DOHH2 (cell line): Measurements from ENCODE around the gene GARNL3.

Experiments used
- H3F3A ChIP-seq: fragments of 200-600 bp; sonication (generic), shearing (Covaris generic); 2 replicates; pipeline ENCODE4 v1.6.0; 2016; ENCODE audit warnings: antibody characterized with exemption, mild to moderate bottlenecking; ENCODE audit not compliant: control insufficient read depth, insufficient read depth
- H3K27ac ChIP-seq: fragments of 200-600 bp; sonication (generic); 2 replicates; pipeline ENCODE4 v1.5.1; 2014; ENCODE audit warnings: low read depth, mild to moderate bottlenecking, low read length, moderate library complexity
- H3K27me3 ChIP-seq: fragments of 200-600 bp; sonication (generic); 2 replicates; pipeline ENCODE4 v1.6.1; 2014; ENCODE audit warnings: mild to moderate bottlenecking, low read length, mixed read lengths; ENCODE audit not compliant: control insufficient read depth
- H3K36me3 ChIP-seq: fragments of 200-600 bp; sonication (generic); 2 replicates; pipeline ENCODE4 v1.6.1; 2014; ENCODE audit warnings: mild to moderate bottlenecking, low read length, moderate library complexity, mixed read lengths; ENCODE audit not compliant: control insufficient read depth
- H3K4me1 ChIP-seq: fragments of 200-600 bp; sonication (generic); 2 replicates; pipeline ENCODE4 v1.6.1; 2014; ENCODE audit warnings: mild to moderate bottlenecking, low read length, mixed read lengths; ENCODE audit not compliant: control insufficient read depth
- H3K4me2 ChIP-seq: fragments of 200-600 bp; sonication (generic); 2 replicates; pipeline ENCODE4 v1.6.0; 2014; ENCODE audit warnings: mild to moderate bottlenecking, low read length, moderate library complexity
- H3K4me3 ChIP-seq: fragments of 200-600 bp; sonication (generic); 2 replicates; pipeline ENCODE4 v1.5.1; 2014; ENCODE audit warnings: mild to moderate bottlenecking, low read length, mixed read lengths
- H3K79me2 ChIP-seq: fragments of 200-600 bp; sonication (generic); 2 replicates; pipeline ENCODE4 v1.6.1; 2014; ENCODE audit warnings: mild to moderate bottlenecking, low read length, mixed read lengths; ENCODE audit not compliant: control insufficient read depth
- H3K9me2 ChIP-seq: fragments of 200-600 bp; sonication (generic); replicated peaks from 2 replicates; pipeline ENCODE4 v1.6.1; 2014; ENCODE audit warnings: mild to moderate bottlenecking, low read length, mixed read lengths; ENCODE audit not compliant: control insufficient read depth
- H3K9me3 ChIP-seq: fragments of 200-600 bp; sonication (generic); 2 replicates; pipeline ENCODE4 v1.6.1; 2014; ENCODE audit warnings: antibody characterized with exemption, low read length, mixed read lengths; ENCODE audit not compliant: control insufficient read depth, insufficient read depth
- H4K20me1 ChIP-seq: fragments of 200-600 bp; sonication (generic); 2 replicates; pipeline ENCODE4 v1.6.0; 2014; ENCODE audit warnings: low read depth, mild to moderate bottlenecking, antibody characterized with exemption, low read length, moderate library complexity; ENCODE audit not compliant: control insufficient read depth, insufficient read depth
- EZH2phosphoT487 ChIP-seq: fragments of 200-600 bp; sonication (generic); IDR thresholded peaks from 2 replicates; pipeline ENCODE4 v1.6.1; 2017; ENCODE audit warnings: borderline replicate concordance, mild to moderate bottlenecking, antibody characterized with exemption, low read length, moderate library complexity, mixed read lengths
- TF ChIP-seq, protein P1 (sequence below): fragments of 200-600 bp; sonication (generic); IDR thresholded peaks from one replicate; pipeline ENCODE4 v1.5.1; 2014; ENCODE audit warnings: antibody characterized with exemption, mild to moderate bottlenecking, low read depth, low read length; ENCODE audit not compliant: poor library complexity, severe bottlenecking

The GARNL3 gene

DNA sequence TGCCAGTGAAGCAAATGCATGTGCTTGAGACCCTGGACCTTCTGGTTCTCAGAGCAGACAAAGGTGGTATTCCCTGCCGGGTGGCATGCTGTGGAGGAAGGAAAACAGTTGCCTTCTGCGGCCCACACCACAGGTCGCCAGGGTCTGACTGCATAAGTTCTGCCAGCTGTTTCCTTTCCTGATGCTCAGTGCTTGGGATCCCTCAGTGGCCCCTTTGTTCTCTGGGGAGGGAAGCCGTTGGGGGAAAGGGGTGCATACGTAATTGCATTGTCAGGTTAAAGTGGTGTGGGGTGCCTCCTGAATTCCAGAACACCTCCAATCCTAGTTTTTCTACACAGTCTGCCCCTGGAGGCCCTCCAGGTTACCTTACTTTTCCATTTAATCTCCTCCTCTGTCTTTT lies 89.3 kb downstream of the GARNL3 start:
- Histone ChIP-seq H3K4me3 (no peak overlapping the region), H3K36me3 (no peaks in the 10 kb centered on the region), H3K9me3 (no peaks in the 10 kb centered on the region), H3K27me3 (peaks cover 3% of the 10 kb centered on the region; the same call in 1 of the 2 replicates), H3K4me1 (no peaks in the 10 kb centered on the region), H3K27ac (no peak overlapping the region), H3F3A (no peaks in the 10 kb centered on the region), H4K20me1 (no peaks in the 10 kb centered on the region), H3K79me2 (no peaks in the 10 kb centered on the region), H3K9me2 (no peaks in the 10 kb centered on the region), H3K4me2 (no peak overlapping the region)
- TF ChIP-seq, protein P1, sequence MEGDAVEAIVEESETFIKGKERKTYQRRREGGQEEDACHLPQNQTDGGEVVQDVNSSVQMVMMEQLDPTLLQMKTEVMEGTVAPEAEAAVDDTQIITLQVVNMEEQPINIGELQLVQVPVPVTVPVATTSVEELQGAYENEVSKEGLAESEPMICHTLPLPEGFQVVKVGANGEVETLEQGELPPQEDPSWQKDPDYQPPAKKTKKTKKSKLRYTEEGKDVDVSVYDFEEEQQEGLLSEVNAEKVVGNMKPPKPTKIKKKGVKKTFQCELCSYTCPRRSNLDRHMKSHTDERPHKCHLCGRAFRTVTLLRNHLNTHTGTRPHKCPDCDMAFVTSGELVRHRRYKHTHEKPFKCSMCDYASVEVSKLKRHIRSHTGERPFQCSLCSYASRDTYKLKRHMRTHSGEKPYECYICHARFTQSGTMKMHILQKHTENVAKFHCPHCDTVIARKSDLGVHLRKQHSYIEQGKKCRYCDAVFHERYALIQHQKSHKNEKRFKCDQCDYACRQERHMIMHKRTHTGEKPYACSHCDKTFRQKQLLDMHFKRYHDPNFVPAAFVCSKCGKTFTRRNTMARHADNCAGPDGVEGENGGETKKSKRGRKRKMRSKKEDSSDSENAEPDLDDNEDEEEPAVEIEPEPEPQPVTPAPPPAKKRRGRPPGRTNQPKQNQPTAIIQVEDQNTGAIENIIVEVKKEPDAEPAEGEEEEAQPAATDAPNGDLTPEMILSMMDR, result no peak
- TF ChIP-seq EZH2phosphoT487, result no peak

DNA sequence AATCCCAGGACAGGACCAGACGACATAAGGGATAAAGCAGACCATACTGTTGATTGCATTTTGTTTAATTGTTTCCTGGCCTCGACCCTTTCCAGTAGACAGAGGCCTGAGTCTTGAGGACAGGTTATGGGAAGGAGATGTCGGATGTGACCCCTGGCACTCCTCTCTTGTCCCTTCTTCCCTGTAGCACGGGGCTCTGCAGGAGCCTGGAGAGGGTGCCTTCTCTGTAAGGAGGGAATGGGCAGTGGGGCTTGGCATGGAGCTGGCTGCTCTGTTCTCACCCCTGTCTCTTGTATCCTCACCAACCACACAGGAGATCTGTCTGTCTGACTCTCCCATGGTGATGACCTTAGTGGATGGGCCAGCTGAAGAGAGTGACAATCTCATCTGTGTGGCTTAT lies 92.3 kb downstream of the GARNL3 start:
- Histone ChIP-seq H3K27ac (no peak overlapping the region), H3K79me2 (no peaks in the 10 kb centered on the region), H4K20me1 (no peaks in the 10 kb centered on the region), H3K9me2 (no peaks in the 10 kb centered on the region), H3K9me3 (no peaks in the 10 kb centered on the region), H3K4me3 (no peak overlapping the region), H3K27me3 (peaks cover 2% of the 10 kb centered on the region; the same call in 1 of the 2 replicates), H3K4me2 (no peak overlapping the region), H3K4me1 (no peaks in the 10 kb centered on the region), H3K36me3 (no peaks in the 10 kb centered on the region), H3F3A (no peaks in the 10 kb centered on the region)
- TF ChIP-seq, protein P1, result no peak
- TF ChIP-seq EZH2phosphoT487, result no peak

DNA sequence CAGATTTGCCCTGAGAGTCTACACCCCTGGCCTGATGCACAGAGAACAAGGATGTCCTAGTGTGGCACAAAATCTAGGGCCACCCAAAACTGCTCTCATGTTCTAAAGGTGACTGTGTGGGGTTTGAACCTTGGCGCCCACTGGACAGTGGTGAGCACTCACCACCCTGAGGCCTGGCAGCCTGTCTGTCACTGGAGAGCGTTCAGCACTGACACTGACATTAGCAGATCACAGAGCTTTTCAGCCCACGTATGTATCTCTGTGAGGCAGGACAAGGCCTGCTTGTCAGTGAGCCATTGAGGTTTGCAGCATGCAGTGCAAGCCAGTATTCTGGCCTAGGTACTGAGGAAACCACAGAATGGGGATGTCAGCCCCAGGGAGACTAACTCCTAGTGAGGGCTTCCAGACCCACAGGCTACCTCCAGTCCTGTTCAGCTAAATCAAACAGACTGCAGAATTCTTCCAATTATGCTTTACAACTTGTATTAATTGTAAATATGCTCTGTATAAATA lies 93.5 kb downstream of the GARNL3 start:
- no peaks in the 10 kb centered on the region for H4K20me1 ChIP-seq
- no peak overlapping the region for H3K4me3 ChIP-seq
- no peak overlapping the region for H3K4me2 ChIP-seq
- no peak overlapping the region for H3K27ac ChIP-seq
- no peaks in the 10 kb centered on the region for H3K36me3 ChIP-seq
- H3K27me3 ChIP-seq, result no peaks in the 10 kb centered on the region; the same call in 1 of the 2 replicates
- no peaks in the 10 kb centered on the region for H3F3A ChIP-seq
- TF ChIP-seq, protein P1, result no peak
- TF ChIP-seq EZH2phosphoT487, result no peak
- H3K9me2 ChIP-seq, result no peaks in the 10 kb centered on the region
- no peaks in the 10 kb centered on the region for H3K9me3 ChIP-seq
- no peaks in the 10 kb centered on the region for H3K4me1 ChIP-seq
- no peaks in the 10 kb centered on the region for H3K79me2 ChIP-seq
